DLD1 (cell line): ENCODE results near the gene CLPTM1.
"Not testable (repeated sequence)": the region's sequence is repeated elsewhere in the genome, so short reads cannot be mapped to it uniquely, and the experiment has no call there.

Experiments used
- in situ Hi-C: cut with HindIII; loops from 2 replicates; pipeline ENCODE4 v1.10.0; 2017; ENCODE audit warnings: low sequenced_read_pairs

The CLPTM1 gene

DNA sequence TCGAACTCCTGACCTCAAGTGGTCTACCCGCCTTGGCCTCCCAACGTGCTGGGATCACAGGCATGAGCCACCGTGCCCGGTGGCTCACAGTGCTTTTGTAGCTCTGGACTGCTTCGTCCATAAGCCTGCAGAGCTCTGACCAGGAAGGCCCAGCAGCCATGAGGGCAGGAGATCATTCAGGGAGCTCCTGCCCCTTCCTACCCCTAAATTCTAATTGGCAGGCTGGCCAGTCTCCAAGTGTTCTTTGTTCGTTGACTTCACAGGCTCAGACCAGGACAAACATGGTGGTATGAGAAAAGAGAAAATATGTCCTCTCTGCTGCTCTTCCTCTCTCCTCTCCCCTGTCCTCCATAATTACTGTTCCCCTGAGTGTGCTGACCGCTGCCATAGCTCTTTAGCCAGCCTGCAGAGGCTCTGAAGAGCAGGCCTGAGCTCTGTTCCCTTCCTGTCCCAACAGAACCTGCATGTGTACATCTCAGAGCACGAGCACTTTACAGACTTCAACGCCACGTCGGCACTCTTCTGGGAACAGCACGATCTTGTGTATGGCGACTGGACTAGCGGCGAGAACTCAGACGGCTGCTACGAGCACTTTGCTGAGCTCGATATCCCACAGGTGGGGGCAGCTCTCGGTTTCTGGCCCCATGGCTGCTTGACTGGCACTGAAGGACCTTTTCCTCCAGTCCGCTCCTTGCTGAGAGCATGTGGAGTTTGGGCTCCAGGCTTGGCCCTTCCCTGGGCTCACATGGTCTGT is 19.0 kb downstream of the CLPTM1 start:
- in situ Hi-C loops = no loop called here

DNA sequence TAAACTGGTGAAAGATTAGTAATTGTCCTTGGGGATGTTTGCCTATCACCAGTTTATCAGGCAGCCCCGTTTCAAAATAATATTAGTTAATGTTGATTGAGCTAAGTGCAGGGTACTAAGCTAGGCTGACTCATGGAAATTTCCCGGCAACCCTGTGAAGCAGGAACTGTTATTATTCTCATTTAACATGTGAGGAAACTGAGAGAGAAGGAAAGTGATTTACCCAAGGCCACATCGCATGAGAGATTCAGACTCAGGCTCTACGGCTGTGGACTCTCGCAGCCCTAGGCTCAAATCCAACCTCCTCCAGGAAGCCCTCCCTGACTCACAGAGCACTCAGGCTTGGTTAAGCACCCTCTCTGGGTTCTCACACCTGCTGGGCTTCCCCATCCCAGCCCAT is 19.7 kb downstream of the CLPTM1 start:
- in situ Hi-C loops = no loop called here

- in situ Hi-C loops = no loop called here
These were observed 20.3 kb downstream of the CLPTM1 start for GRCh38 chr19:44975444-44975843.

DNA sequence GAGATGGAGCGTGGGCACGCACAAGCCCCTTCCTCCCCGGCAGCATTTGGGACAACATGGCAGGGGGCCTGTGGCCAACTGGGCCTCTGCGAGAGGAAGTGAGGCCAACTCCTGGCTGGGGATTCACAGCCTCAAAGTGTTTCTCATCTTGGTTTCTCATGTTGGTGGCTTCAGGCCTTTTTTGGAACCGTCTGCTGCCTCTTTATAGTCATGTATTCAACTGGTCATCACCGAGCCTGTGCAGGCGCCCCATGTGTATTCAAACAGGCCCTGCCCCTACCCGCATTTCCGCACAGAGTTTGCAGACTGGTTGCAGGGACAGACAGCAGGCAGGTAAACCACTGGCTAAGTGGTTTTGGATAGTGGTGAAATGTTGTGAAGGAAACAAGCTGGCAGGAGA is 28.8 kb downstream of the CLPTM1 start:
- in situ Hi-C loops = no loop called here

- in situ Hi-C loops = no loop called here
These were observed 30.3 kb downstream of the CLPTM1 start for GRCh38 chr19:44985445-44985844.

- in situ Hi-C loops = no loop called here
These were observed 31.2 kb downstream of the CLPTM1 start for GRCh38 chr19:44986389-44986788.

DNA sequence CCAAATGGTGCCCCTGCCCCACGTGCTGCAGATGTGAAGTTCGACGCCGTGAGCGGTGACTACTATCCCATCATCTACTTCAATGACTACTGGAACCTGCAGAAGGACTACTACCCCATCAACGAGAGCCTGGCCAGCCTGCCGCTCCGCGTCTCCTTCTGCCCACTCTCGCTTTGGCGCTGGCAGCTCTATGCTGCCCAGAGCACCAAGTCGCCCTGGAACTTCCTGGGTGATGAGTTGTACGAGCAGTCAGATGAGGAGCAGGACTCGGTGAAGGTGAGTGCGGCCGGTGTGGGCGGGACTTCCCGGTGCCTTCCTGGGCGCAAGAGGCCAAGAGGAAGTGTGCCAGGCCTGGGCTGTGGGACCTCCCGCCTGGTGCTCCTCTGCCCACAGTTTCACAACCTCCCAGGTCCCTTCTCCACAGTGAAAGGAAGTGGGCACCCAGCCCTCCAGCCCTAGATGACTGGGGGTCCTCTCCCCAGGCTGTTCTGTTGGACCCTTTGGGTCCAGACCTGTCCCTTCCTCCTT is 32.0 kb downstream of the CLPTM1 start:
- in situ Hi-C loops = no loop called here

GRCh38 chr19:44988273-44988672 is 33.1 kb downstream of the CLPTM1 start:
- in situ Hi-C loops = no loop called here

- in situ Hi-C loops = no loop called here
These were observed 33.8 kb downstream of the CLPTM1 start for GRCh38 chr19:44988896-44989556.

- in situ Hi-C loops = no loop called here
These were observed 35.3 kb downstream of the CLPTM1 start for GRCh38 chr19:44990459-44990858.

- in situ Hi-C loops = no loop called here
These were observed 35.8 kb downstream of the CLPTM1 start for GRCh38 chr19:44990966-44991365.

- in situ Hi-C loops = no loop called here
These were observed 37.4 kb downstream of the CLPTM1 start for GRCh38 chr19:44992336-44993163.

- in situ Hi-C loops = no loop called here
These were observed 38.3 kb downstream of the CLPTM1 start for GRCh38 chr19:44993526-44993925.

GRCh38 chr19:44993926-44994537 is 38.9 kb downstream of the CLPTM1 start:
- in situ Hi-C loops = no loop called here

DNA sequence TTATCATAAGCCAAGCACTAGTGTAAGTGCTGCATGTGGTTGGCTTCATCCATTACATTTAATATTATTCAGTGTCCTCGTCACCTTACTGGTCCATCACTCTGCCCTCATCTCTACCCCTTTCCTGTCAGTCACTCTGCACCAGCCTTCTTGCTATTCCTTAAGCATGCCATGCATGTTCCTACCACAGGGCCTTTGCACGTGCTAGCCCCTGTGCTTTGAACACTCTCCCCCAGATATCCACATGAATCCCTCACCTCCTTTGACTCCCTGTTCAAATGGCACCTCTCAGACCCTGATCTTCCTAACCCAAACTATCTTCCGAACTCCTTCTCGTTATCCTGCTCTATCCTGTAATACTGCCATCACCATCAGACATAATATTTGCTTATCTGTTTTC is 42.8 kb downstream of the CLPTM1 start:
- in situ Hi-C loops = no loop called here

GRCh38 chr19:44999131-44999925 is 44.1 kb downstream of the CLPTM1 start:
- in situ Hi-C loops = not testable (repeated sequence)

- in situ Hi-C loops = not testable (repeated sequence)
These were observed 45.5 kb downstream of the CLPTM1 start for GRCh38 chr19:45000665-45001064.

- in situ Hi-C loops = no loop called here
These were observed 46.0 kb downstream of the CLPTM1 start, which contains the start of gene RELB for GRCh38 chr19:45001087-45001739. RELB (plus strand) TSS chr19:45001464; CDS start chr19:45001580, 116 bp downstream.

DNA sequence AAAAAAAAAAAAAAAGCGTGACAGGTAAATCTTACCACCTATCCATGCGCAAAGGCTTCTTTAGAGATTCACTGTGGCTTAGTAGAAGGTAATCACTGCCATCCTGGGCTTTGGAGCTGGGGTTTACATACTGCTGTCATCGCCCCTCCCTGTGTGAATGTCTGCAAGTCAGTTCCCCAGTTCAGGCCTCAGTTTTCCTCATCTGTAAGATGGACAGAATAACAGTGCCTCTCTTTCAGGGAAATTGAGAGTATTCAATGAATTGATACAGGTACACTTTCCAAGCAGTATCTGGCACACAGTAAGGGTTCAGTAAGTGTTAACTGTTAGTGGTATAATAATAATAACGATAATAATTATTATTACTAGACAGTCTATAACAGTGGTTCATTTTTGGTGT is 48.3 kb downstream of the CLPTM1 start:
- in situ Hi-C loops = no loop called here

GRCh38 chr19:45005787-45006186 is 50.6 kb downstream of the CLPTM1 start:
- in situ Hi-C loops = no loop called here
